Measurements from ENCODE around the gene PLEKHA7.

The PLEKHA7 gene

GRCh38 chr11:17024924-17025323 is 10.7 kb upstream of the PLEKHA7 start:
- TF ChIP-seq CTCF (IDR thresholded peaks at IDR 0.05; ENCODE audit: low read depth, low read length): no peak
- H3K4me3 ChIP-seq (replicated peaks in 1 of 2; ENCODE audit: low read depth in 2 of 2, low read length in 2 of 2): no peak overlapping the region

GRCh38 chr11:17021511-17021910 is 7.3 kb upstream of the PLEKHA7 start:
- no peak for DNase-seq (ENCODE audit: low read depth in 2 of 2)
- H3K4me3 ChIP-seq (replicated peaks in 1 of 2; ENCODE audit: low read depth in 2 of 2, low read length in 2 of 2): no peak overlapping the region
- TF ChIP-seq CTCF (IDR thresholded peaks at IDR 0.05; ENCODE audit: low read depth, low read length): no peak

More at GRCh38 chr11:17024924-17025323, 10.7 kb upstream of the PLEKHA7 start:
- no peak for DNase-seq (ENCODE audit: low read depth in 2 of 2)

- DNase-seq (ENCODE audit: low read depth in 2 of 2): peak in 1 of 2 donors; percentile 54
- no peak overlapping the region for H3K4me3 ChIP-seq (replicated peaks in 1 of 2; ENCODE audit: low read depth in 2 of 2, low read length in 2 of 2)
- no peak for TF ChIP-seq CTCF (IDR thresholded peaks at IDR 0.05; ENCODE audit: low read depth, low read length)
These were observed 6.6 kb upstream of the PLEKHA7 start for GRCh38 chr11:17020831-17021230.

- DNase-seq (ENCODE audit: low read depth in 2 of 2): peak in 1 of 2 donors; percentile 18
- no peak for TF ChIP-seq CTCF (IDR thresholded peaks at IDR 0.05; ENCODE audit: low read depth, low read length)
- H3K4me3 ChIP-seq (replicated peaks in 1 of 2; ENCODE audit: low read depth in 2 of 2, low read length in 2 of 2): no peak overlapping the region
These were observed 5.0 kb upstream of the PLEKHA7 start for GRCh38 chr11:17019232-17019631.

GRCh38 chr11:17015627-17016126 is 1.5 kb upstream of the PLEKHA7 start:
- DNase-seq (ENCODE audit: low read depth in 2 of 2): peak; percentile 18 to 52
- no peak for TF ChIP-seq CTCF (IDR thresholded peaks at IDR 0.05; ENCODE audit: low read depth, low read length)
- H3K4me3 ChIP-seq (replicated peaks in 1 of 2; ENCODE audit: low read depth in 2 of 2, low read length in 2 of 2): no peak overlapping the region

- DNase-seq (ENCODE audit: low read depth in 2 of 2): peak; percentile 17 to 85
- H3K4me3 ChIP-seq (replicated peaks in 1 of 2; ENCODE audit: low read depth in 2 of 2, low read length in 2 of 2): peak overlapping the region; percentile 22 to 36
- peak; percentile 40 for TF ChIP-seq CTCF (IDR thresholded peaks at IDR 0.05; ENCODE audit: low read depth, low read length)
These were observed 816 bp upstream of the PLEKHA7 start for GRCh38 chr11:17014833-17015626.
